Cardiac fibroblast (primary cell): ENCODE measurements around the gene HOXA6.

Source experiments
- DNase-seq, 2 donors: peaks; one replicate each; pipeline versions ENCODE4 v3.0.0 to v3.0.0-alpha.2; 2010; ENCODE audit warnings: low read depth in 2 of 2
- H3K4me3 ChIP-seq, 2 donors: replicated peaks in 1 of 2; 1 replicate in 1 of 2; 2 replicates in 1 of 2; pipeline ENCODE4 v1.5.1; 2011; ENCODE audit warnings: low read depth in 2 of 2, low read length in 2 of 2, mild to moderate bottlenecking in 2 of 2, moderate library complexity in 1 of 2
- TF ChIP-seq, protein P1 (sequence below): IDR thresholded peaks from one replicate; pipeline ENCODE4 v1.5.1; 2011; ENCODE audit warnings: low read depth, mild to moderate bottlenecking, low read length, inconsistent platforms

The HOXA6 gene

GRCh38 chr7:27113991-27114769, 33.4 kb downstream of the HOXA6 start:
- TF ChIP-seq, protein P1, sequence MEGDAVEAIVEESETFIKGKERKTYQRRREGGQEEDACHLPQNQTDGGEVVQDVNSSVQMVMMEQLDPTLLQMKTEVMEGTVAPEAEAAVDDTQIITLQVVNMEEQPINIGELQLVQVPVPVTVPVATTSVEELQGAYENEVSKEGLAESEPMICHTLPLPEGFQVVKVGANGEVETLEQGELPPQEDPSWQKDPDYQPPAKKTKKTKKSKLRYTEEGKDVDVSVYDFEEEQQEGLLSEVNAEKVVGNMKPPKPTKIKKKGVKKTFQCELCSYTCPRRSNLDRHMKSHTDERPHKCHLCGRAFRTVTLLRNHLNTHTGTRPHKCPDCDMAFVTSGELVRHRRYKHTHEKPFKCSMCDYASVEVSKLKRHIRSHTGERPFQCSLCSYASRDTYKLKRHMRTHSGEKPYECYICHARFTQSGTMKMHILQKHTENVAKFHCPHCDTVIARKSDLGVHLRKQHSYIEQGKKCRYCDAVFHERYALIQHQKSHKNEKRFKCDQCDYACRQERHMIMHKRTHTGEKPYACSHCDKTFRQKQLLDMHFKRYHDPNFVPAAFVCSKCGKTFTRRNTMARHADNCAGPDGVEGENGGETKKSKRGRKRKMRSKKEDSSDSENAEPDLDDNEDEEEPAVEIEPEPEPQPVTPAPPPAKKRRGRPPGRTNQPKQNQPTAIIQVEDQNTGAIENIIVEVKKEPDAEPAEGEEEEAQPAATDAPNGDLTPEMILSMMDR: no peak
- H3K4me3 ChIP-seq: no peak overlapping the region
- no peak for DNase-seq

GRCh38 chr7:27112955-27113949, 34.3 kb downstream of the HOXA6 start:
- DNase-seq: peak in 1 of 2 donors; percentile 53
- peak overlapping the region; percentile 15 to 38 for H3K4me3 ChIP-seq
- TF ChIP-seq, protein P1: no peak

- TF ChIP-seq, protein P1: no peak
- H3K4me3 ChIP-seq: no peak overlapping the region
- no peak for DNase-seq
Measured at GRCh38 chr7:27112361-27112760, 35.2 kb downstream of the HOXA6 start.

DNA sequence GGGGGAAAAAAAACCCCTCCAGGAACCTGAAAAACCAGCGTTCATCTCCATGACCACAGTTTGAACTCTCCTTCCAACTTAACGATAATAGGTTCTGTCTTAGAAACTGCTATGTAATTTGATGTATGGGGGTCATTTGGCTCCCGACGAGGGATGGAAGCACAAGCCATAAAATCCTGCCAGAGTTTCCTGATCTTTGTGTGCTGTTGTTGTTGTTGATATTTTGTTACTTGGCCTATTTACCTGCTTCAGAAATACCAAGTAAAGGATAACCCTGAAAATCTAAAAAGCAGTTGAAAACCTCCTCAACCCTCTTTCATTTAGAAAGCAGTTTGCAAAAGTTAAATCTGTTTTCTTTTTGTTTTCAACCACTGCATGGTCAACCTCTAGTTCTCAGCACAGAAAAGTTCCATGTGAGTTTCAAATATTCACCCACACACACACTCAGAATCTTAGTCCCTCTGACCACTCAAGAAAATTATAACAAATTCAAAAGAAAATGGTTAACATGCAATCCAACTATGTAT, 35.8 kb downstream of the HOXA6 start:
- DNase-seq: no peak
- TF ChIP-seq, protein P1: no peak
- no peak overlapping the region for H3K4me3 ChIP-seq

DNA sequence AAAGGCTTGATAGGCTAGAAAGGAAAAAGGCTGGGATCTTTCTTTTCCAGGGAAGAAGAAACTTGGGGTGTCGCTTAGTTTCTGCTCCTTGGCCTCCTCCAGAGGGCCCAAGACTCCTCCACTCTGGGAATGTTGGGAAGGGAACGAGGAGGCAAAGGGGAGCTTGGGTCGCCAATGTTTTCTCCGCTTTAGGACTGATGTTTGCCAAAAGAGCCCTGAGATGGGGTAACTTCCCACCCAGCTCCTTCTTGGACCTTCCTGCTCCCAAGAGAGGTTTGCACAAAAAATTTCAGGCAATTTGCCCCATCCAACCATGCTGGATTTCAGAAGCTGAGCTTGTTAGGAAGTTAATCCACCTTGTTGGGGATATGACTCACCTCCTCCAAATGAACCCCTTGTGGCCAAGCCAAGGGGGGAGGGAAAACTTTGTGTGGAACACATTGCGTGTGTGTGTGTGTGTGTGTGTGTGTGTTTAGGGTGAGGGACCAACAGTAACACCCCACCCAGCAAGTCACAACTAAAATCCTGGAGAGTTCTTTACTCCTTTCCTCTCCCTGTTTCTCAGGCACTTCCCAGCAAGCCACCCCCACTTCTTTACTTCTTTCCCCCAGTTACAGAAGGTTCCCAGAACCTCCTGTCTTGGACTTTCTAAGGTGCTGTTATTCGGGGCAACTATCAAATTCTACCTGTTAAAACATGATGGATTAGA, 36.4 kb downstream of the HOXA6 start:
- TF ChIP-seq, protein P1: no peak
- no peak overlapping the region for H3K4me3 ChIP-seq
- peak in 1 of 2 donors; percentile 34 for DNase-seq
